Activated T-helper 1 cell treated with anti-CD3 and anti-CD28 coated beads, Interleukin-12 subunit alpha, Interleukin-12 subunit beta, Interleukin-2, Interleukin-4 antibody, amounts not matched to agents 30 ng/mL and 10 ng/mL and 1 ng/mL, durations not matched to agents 14 hours and 24 hours and 36 hours (primary cell): Measurements from ENCODE around the gene CCDC91. TPM values are rescaled to one million over a fixed set of nuclear protein-coding genes. Genes with fewer than 3 reads are reported as not detected.
A peak's percentile ranks its signal among the peaks of the same experiment; 100 is the strongest.

ENCODE experiments used
- DNase-seq: peaks from one replicate; pipeline ENCODE4 v3.0.0; 2021; ENCODE audit warnings: low spot score
- H3K27ac Mint-ChIP-seq: one replicate; pipeline ENCODE4 v1.8.0; 2021; ENCODE audit warnings: mild to moderate bottlenecking, mixed read lengths
- H3K27me3 Mint-ChIP-seq: one replicate; pipeline ENCODE4 v1.8.0; 2022; ENCODE audit warnings: mild to moderate bottlenecking, moderate library complexity, mixed read lengths; ENCODE audit not compliant: insufficient read depth
- H3K36me3 Mint-ChIP-seq: one replicate; pipeline ENCODE4 v1.8.0; 2021; ENCODE audit warnings: low read depth, mixed read lengths
- H3K4me1 Mint-ChIP-seq: one replicate; pipeline ENCODE4 v1.8.0; 2021; ENCODE audit warnings: low read depth, mixed read lengths
- H3K4me3 Mint-ChIP-seq: one replicate; pipeline ENCODE4 v1.8.0; 2021; ENCODE audit warnings: mild to moderate bottlenecking, moderate library complexity, mixed read lengths
- H3K9me3 Mint-ChIP-seq: one replicate; pipeline ENCODE4 v1.8.0; 2021; ENCODE audit warnings: mixed read lengths
- intact Hi-C: fragments of 100-400 bp; cut with micrococcal nuclease; formaldehyde crosslinking; loops from one replicate; pipeline ENCODE4 v1.15.1; 2024
- total RNA-seq: library from RNA; stranded (reverse); gene quantifications from 2 replicates; pipeline ENCODE4 v1.2.3, GENCODE V29; 2022

CCDC91 gene, protein sequence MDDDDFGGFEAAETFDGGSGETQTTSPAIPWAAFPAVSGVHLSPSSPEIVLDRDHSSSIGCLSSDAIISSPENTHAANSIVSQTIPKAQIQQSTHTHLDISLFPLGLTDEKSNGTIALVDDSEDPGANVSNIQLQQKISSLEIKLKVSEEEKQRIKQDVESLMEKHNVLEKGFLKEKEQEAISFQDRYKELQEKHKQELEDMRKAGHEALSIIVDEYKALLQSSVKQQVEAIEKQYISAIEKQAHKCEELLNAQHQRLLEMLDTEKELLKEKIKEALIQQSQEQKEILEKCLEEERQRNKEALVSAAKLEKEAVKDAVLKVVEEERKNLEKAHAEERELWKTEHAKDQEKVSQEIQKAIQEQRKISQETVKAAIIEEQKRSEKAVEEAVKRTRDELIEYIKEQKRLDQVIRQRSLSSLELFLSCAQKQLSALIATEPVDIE
- 12.9 and 15.0 TPM in 2 replicates for total RNA-seq

DNA sequence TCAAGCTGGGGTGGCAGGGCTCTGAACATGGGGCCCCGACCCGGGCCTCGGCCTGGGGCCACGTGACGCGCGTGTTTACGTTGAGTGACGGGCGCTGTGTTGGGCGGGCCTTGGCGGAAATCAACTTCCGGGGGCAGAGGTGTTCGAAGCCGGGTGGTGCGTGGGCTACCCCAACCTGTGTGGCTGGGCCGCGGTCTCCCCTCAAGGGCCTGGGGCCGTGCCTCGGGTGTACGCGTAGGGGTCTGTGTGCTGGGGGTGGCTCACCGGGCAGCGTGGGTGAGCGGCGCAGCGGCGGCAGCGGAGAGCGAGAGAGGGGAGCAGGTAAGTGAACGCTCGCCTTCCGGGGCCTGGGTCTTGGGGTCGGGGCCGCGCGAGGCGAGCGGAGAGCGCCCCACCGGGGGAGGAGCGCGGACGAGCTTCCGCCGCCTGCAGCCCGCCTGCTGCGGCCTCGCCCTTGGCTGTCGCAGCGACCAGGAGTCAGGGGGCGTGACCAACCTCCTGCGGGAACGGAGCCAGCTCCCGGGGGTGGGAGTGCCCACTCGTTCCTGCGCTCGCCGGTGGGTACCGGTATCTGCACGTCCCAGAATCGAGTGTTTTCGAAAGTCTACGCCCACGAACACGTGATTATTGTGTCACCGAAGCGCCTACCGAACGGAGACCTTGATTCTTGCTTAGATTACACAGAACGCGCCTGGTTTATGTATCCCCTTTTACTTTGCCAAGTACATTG is at the start of gene CCDC91:
Gene CCDC91, plus strand, starts transcription at position 136 of the 730 bp plus-strand sequence. CDS start 66,760 bp downstream, outside the sequence.
- peak within 1 kb of the TSS; percentile 96 for H3K27ac Mint-ChIP-seq
- peaks cover 15% of the 10 kb centered on the region for H3K9me3 Mint-ChIP-seq
- intact Hi-C loops = loop anchor here (1.0 to 10.0 kb wide), 6 partner anchors 19 to 912 kb away; partner anchors contain the start of gene MRPS35
- H3K4me3 Mint-ChIP-seq = peak within 1 kb of the TSS; percentile 91
- no peaks in the 10 kb centered on the region for H3K27me3 Mint-ChIP-seq
- H3K36me3 Mint-ChIP-seq = peaks cover 9% of the 10 kb centered on the region
- peak; percentile 79 for DNase-seq
- peaks cover 39% of the 10 kb centered on the region for H3K4me1 Mint-ChIP-seq

DNA sequence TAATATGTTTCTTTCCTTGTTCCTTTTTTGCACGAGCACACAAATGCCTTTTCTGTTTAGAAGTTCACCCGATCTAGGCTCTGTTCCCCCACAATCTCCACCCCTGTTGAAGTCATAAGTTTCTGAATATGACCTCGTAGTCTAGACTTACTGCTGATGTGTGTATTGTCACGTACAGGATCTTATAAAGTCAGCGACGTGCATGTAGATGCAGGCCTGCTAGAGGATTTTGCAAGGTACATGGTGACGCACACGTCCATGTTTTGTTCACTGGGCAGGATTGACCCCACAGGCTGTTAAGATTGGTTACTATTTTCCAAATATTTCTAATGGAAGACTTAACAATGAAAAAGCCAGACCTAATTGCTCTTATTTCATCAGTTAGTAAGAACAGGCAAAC is 46.2 kb upstream of the CCDC91 start:
- no peak for DNase-seq
- H3K9me3 Mint-ChIP-seq = no peaks in the 10 kb centered on the region
- H3K27me3 Mint-ChIP-seq = no peaks in the 10 kb centered on the region
- no peaks in the 10 kb centered on the region for H3K36me3 Mint-ChIP-seq
- intact Hi-C loops = no loop called here
- no peak overlapping the region for H3K4me3 Mint-ChIP-seq
- no peaks in the 10 kb centered on the region for H3K4me1 Mint-ChIP-seq
- no peak overlapping the region for H3K27ac Mint-ChIP-seq

DNA sequence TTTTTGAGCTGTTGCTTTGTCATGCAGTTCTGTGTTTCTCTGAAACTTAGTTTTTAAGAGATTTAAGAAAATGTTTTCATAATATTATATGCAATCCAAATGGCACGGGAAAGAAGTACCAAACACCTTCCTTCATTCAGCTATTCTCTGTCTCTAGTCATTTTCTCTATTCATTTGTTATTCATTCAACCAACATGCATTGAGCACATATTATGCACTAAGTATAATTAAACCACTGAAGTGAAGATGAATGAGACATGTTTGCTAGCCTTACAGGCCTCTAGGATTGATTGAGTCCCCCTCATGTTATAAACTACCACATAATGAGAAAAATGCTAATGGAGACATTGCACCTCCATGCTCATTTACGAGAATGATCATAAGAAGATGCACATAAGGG is 45.7 kb upstream of the CCDC91 start:
- Mint-ChIP-seq H3K36me3 (no peaks in the 10 kb centered on the region), H3K9me3 (no peaks in the 10 kb centered on the region), H3K4me3 (no peak overlapping the region), H3K27me3 (no peaks in the 10 kb centered on the region), H3K27ac (no peak overlapping the region), H3K4me1 (no peaks in the 10 kb centered on the region)
- intact Hi-C loops = no loop called here
- no peak for DNase-seq

DNA sequence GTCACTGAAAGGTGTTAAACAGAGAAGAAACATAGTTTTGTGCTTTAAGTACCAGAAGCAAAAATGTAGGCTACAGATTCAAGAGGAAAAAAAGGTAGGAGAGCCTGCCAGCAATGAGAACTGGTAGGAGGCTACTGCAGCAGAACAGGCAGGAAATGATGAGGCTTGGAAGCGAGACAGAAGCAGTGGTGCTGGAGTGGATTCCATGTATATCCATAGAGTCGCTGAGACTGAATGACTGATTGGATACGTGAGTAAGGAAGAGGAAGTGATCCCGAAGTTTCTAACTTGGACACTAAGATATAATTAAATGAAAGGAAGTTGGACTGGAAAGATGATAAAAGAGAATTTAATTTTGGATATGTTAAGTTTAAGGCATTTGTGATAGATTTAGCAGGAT is 45.0 kb upstream of the CCDC91 start:
- Mint-ChIP-seq H3K9me3 (no peaks in the 10 kb centered on the region), H3K4me1 (no peaks in the 10 kb centered on the region), H3K4me3 (no peak overlapping the region), H3K27ac (no peak overlapping the region), H3K27me3 (no peaks in the 10 kb centered on the region), H3K36me3 (no peaks in the 10 kb centered on the region)
- DNase-seq = no peak
- intact Hi-C loops = no loop called here

DNA sequence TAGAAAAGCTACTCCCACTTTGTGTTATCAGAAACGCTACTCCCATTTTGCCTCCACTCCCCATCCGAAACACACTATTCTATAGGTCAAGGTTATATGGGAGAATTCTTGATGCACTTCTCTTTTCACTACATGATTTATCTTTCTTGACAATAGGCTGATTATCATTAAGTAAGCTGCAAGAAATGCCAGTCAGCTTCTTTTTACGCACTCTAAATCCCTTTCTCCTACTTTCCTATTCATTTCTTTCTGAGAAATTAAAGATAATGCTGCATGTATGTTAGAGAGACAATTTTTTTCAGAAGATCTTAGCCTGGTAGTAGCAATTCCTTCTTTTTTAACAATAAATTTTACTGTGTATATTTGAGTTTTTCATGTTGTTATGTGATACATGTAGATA is 41.0 kb upstream of the CCDC91 start:
- intact Hi-C loops = no loop called here
- H3K9me3 Mint-ChIP-seq = peaks cover 11% of the 10 kb centered on the region
- no peak overlapping the region for H3K27ac Mint-ChIP-seq
- H3K36me3 Mint-ChIP-seq = no peaks in the 10 kb centered on the region
- no peak for DNase-seq
- no peaks in the 10 kb centered on the region for H3K4me1 Mint-ChIP-seq
- no peaks in the 10 kb centered on the region for H3K27me3 Mint-ChIP-seq
- H3K4me3 Mint-ChIP-seq = no peak overlapping the region

DNA sequence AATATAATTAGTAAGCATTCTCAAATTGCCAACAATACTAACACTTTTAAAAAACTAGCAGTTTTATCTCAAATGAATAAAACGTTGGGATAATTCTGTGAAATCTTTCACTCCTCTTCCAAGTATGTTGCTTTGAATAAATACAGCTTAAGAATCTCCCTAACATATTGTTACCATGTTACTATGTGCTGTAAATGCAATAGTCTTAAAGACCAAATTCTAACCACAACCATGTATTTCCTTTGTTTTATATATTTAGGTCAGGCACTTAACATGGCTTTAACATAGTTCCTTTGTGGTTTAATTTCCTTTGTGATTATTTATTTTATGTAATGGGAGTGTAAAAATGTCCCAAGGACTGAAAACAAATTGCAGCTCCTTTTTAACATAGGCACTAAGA is 33.9 kb upstream of the CCDC91 start:
- H3K27ac Mint-ChIP-seq = no peak overlapping the region
- intact Hi-C loops = no loop called here
- H3K4me1 Mint-ChIP-seq = no peaks in the 10 kb centered on the region
- H3K9me3 Mint-ChIP-seq = peaks cover 11% of the 10 kb centered on the region
- DNase-seq = no peak
- peaks cover 2% of the 10 kb centered on the region for H3K27me3 Mint-ChIP-seq
- no peak overlapping the region for H3K4me3 Mint-ChIP-seq
- H3K36me3 Mint-ChIP-seq = no peaks in the 10 kb centered on the region

DNA sequence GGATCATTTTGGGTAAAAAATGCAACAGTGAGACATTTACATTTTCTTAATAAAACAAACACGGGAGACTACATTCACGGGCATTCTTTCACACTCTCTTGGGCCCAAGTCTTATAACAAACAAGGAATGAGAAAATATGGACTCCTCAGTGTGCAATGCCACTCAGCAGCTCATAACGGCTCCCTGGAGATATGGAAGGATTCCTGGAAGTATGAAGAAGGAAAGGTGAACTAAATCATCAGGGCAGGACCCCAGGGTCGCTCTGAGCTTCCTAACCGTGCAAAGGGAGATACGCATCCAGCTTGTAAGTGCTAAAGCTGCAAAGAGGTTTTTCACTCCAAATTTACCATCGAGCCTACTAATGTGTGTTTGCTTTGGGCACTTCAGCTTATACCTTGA is 33.5 kb upstream of the CCDC91 start:
- intact Hi-C loops = no loop called here
- no peaks in the 10 kb centered on the region for H3K4me1 Mint-ChIP-seq
- no peak overlapping the region for H3K27ac Mint-ChIP-seq
- peaks cover 2% of the 10 kb centered on the region for H3K27me3 Mint-ChIP-seq
- DNase-seq = no peak
- H3K4me3 Mint-ChIP-seq = no peak overlapping the region
- H3K36me3 Mint-ChIP-seq = no peaks in the 10 kb centered on the region
- H3K9me3 Mint-ChIP-seq = peaks cover 11% of the 10 kb centered on the region

DNA sequence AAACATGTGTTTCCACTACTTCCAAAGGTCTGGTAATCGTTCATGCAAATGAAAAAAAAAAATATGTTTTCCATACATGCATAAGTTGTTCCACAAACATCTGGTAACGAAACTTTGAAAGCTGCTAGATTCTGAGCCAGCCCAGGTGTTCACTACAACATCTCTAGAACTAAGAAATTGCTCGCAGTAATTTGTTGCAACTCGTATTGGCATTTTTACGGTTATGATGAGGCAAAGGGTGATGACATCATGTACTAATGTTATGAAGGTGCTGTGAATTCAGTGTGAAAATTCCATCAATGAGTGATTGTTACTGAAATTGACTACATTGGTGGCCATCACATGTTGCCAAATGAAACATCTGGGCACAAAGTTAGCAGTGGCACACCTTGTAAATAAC is 31.9 kb upstream of the CCDC91 start:
- Mint-ChIP-seq H3K9me3 (no peaks in the 10 kb centered on the region), H3K36me3 (no peaks in the 10 kb centered on the region), H3K4me1 (no peaks in the 10 kb centered on the region), H3K4me3 (no peak overlapping the region), H3K27me3 (peaks cover 2% of the 10 kb centered on the region), H3K27ac (no peak overlapping the region)
- intact Hi-C loops = no loop called here
- no peak for DNase-seq

DNA sequence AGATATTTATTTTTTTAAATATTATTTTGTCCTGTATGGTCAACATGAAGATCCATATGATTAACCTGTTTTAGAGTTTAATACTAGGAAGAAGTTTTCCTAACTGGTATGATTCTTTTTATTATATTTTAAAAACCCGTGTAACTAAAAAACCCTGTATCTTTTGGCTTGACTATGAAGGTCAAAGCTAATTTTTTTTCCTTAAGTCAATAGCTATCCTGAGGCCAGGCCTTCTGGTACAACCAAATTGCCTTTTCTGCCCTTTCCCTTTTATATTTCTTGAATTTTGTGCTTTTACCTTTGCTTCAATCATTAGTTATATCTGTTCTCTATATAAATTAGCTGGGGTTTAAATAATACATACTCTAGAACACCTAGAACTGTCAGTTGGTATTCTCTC is 30.6 kb upstream of the CCDC91 start:
- Mint-ChIP-seq H3K4me3 (no peak overlapping the region), H3K36me3 (no peaks in the 10 kb centered on the region), H3K27me3 (peaks cover 2% of the 10 kb centered on the region), H3K9me3 (no peaks in the 10 kb centered on the region), H3K27ac (no peak overlapping the region), H3K4me1 (no peaks in the 10 kb centered on the region)
- no peak for DNase-seq
- intact Hi-C loops = no loop called here

DNA sequence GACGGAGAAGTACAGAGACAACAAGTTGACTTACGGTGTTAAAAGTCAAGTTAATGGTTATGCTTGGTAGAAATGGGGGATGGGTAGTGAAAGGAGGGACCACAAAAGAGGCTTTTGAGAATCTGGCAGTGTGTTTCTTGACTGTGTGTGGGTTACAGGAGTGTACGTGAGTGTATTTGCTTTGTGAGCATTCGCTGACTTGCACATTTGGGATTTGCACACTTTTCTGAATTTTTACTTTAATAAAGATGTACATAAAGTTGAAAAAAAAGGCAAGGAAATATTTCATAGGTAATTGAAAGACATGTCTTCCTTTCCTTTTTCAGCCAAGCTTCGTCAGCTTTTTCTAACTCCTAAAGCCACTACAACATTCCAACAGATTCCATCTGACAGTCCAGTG is 28.6 kb upstream of the CCDC91 start:
- H3K36me3 Mint-ChIP-seq = no peaks in the 10 kb centered on the region
- intact Hi-C loops = no loop called here
- DNase-seq = no peak
- H3K4me3 Mint-ChIP-seq = no peak overlapping the region
- no peaks in the 10 kb centered on the region for H3K4me1 Mint-ChIP-seq
- no peak overlapping the region for H3K27ac Mint-ChIP-seq
- no peaks in the 10 kb centered on the region for H3K27me3 Mint-ChIP-seq
- H3K9me3 Mint-ChIP-seq = no peaks in the 10 kb centered on the region

DNA sequence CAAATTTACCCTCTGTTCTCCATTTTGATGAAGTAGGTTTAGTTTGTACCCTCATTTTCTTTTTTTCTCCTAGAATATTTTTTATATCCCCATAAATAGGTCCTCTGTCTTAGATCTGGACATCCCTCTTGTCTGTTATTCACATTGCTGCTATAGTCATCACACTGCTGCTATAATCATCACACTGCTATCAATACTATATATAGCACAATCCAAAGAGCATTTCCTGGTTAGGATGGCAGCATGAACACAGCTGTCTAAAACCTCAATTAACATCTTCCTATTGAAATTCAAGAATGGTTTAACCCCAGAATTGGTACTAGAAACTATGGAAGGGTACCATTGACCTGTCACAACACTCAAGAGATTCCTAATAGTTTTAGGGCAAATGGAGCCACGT is 27.6 kb upstream of the CCDC91 start:
- no peak for DNase-seq
- intact Hi-C loops = no loop called here
- H3K27ac Mint-ChIP-seq = no peak overlapping the region
- no peaks in the 10 kb centered on the region for H3K4me1 Mint-ChIP-seq
- no peaks in the 10 kb centered on the region for H3K9me3 Mint-ChIP-seq
- no peaks in the 10 kb centered on the region for H3K27me3 Mint-ChIP-seq
- H3K36me3 Mint-ChIP-seq = no peaks in the 10 kb centered on the region
- H3K4me3 Mint-ChIP-seq = no peak overlapping the region

DNA sequence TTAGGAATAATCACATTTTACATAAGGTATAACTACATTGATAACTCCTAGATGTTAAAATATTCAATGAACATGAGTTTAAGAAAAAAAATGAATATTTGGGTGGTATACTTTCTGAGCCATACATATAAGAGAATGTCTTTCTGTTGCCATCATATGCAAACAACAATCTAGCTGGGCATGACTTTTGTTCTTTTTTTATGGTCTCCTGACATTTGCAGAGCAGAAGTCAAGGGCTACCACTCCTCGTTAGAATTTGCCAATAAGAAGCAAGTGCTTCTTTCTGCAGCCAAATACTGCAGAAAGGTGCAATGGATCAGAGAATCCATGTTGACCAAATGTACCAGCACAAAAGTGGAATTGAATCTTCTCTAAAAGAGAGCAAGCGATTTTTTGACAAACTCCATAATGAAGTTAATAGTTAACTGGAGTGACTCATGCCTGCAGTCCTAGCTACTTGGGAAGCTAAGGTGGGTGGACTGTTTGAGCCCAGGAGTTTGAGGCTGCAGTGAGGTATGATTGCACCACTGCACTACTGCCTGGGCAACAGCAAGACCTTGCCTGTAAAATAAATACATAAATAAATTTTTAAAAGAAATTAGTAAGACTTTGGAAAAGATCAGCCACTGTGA is 25.5 kb upstream of the CCDC91 start:
- Mint-ChIP-seq H3K27ac (no peak overlapping the region), H3K36me3 (no peaks in the 10 kb centered on the region), H3K9me3 (no peaks in the 10 kb centered on the region), H3K4me1 (no peaks in the 10 kb centered on the region), H3K27me3 (no peaks in the 10 kb centered on the region), H3K4me3 (no peak overlapping the region)
- DNase-seq = no peak
- intact Hi-C loops = no loop called here

DNA sequence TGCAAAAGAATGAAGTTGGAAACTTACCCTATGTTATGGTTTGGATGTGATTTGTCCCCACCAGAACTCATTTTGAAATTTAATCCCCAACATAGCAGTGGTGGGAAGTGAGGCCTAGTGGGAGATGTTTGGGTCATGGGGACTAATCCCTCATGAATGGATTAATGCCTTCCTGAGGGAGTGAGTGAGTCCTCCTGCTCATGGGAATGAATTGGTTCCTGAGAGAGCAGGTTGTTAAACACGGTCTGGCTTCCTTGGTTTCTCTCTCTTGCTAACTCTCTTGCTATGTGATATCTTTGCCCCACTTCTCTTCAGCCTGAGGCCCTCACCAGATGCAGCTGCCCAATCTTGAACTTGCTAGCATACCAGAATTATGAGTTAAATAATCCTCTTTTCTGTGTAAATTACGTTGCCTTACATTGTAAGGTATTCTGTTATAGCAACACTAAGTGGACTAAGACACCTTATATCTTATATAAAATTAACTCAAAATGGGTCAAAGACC is 22.2 kb upstream of the CCDC91 start:
- peaks cover 3% of the 10 kb centered on the region for H3K9me3 Mint-ChIP-seq
- no peaks in the 10 kb centered on the region for H3K27me3 Mint-ChIP-seq
- no peak overlapping the region for H3K4me3 Mint-ChIP-seq
- intact Hi-C loops = no loop called here
- no peak overlapping the region for H3K27ac Mint-ChIP-seq
- H3K36me3 Mint-ChIP-seq = no peaks in the 10 kb centered on the region
- no peak for DNase-seq
- H3K4me1 Mint-ChIP-seq = peaks cover 10% of the 10 kb centered on the region
